OCI-LY7 (cell line): Measurements from ENCODE around the gene INTS1. TPM values are rescaled to one million over a fixed set of nuclear protein-coding genes. Genes with fewer than 3 reads are reported as not detected.

Experiments used
- BruUV-seq: library from RNA; stranded (reverse); fragments of 400-500 nt; replicated peaks from 2 replicates; lab custom pipeline; 2021; lab: Mats Ljungman, UMichigan
- CTCF ChIA-PET: fragments of 300-600 bp; sonication (Branson Sonifier 250); formaldehyde crosslinking; loops from one replicate; lab custom pipeline; 2022; ENCODE audit warnings: antibody characterized with exemption; ENCODE audit not compliant: unreplicated experiment; lab: Charles Lee
- POLR2A ChIA-PET: fragments of 300-600 bp; sonication (Branson Sonifier 250); formaldehyde crosslinking; loops from one replicate; lab custom pipeline; 2022; ENCODE audit warnings: antibody characterized with exemption; lab: Charles Lee
- DNase-seq: peaks from one replicate; pipeline ENCODE4 v3.0.0-alpha.2; 2015; ENCODE audit warnings: low spot score
- H2AFZ ChIP-seq: fragments of 200-600 bp; sonication (generic), shearing (Covaris generic); 2 replicates; pipeline ENCODE4 v1.6.1; 2014; ENCODE audit warnings: mild to moderate bottlenecking, antibody characterized with exemption, low read length, moderate library complexity
- H3K27ac ChIP-seq: fragments of 200-600 bp; sonication (generic); 2 replicates; pipeline ENCODE4 v1.5.1; 2014; ENCODE audit warnings: mixed run types, low read depth, mild to moderate bottlenecking, moderate library complexity, low read length, inconsistent platforms; ENCODE audit not compliant: poor library complexity, severe bottlenecking
- H3K36me3 ChIP-seq: fragments of 200-600 bp; sonication (generic); 2 replicates; pipeline ENCODE4 v1.6.1; 2014; ENCODE audit warnings: mild to moderate bottlenecking, antibody characterized with exemption, low read length, moderate library complexity, mixed read lengths; ENCODE audit not compliant: insufficient read depth
- H3K4me1 ChIP-seq: fragments of 200-600 bp; sonication (generic); 2 replicates; pipeline ENCODE4 v1.5.1; 2014; ENCODE audit warnings: mild to moderate bottlenecking, low read length; ENCODE audit not compliant: insufficient read depth, poor library complexity, severe bottlenecking
- H3K4me2 ChIP-seq: fragments of 200-600 bp; sonication (generic); 2 replicates; pipeline ENCODE4 v1.6.1; 2014; ENCODE audit warnings: mild to moderate bottlenecking, low read length
- H3K4me3 ChIP-seq: fragments of 200-600 bp; sonication (generic); 2 replicates; pipeline ENCODE4 v1.5.1; 2014; ENCODE audit warnings: mild to moderate bottlenecking, low read depth, low read length; ENCODE audit not compliant: poor library complexity, severe bottlenecking
- H3K79me2 ChIP-seq: fragments of 200-600 bp; sonication (generic); 2 replicates; pipeline ENCODE4 v1.6.1; 2016; ENCODE audit warnings: low read depth, mild to moderate bottlenecking, low read length, moderate library complexity, mixed read lengths; ENCODE audit not compliant: insufficient read depth
- H3K9me2 ChIP-seq: fragments of 200-600 bp; sonication (generic); 2 replicates; pipeline ENCODE4 v1.6.1; 2016; ENCODE audit warnings: mild to moderate bottlenecking, low read length, mixed read lengths; ENCODE audit not compliant: insufficient read depth
- H3K9me3 ChIP-seq: fragments of 200-600 bp; sonication (generic); 2 replicates; pipeline ENCODE4 v1.6.1; 2014; ENCODE audit warnings: mild to moderate bottlenecking, mixed run types, low read length, mixed read lengths
- H4K20me1 ChIP-seq: fragments of 200-600 bp; sonication (generic); 2 replicates; pipeline ENCODE4 v1.6.1; 2014; ENCODE audit warnings: mild to moderate bottlenecking, antibody characterized with exemption, low read length, moderate library complexity, mixed read lengths; ENCODE audit not compliant: insufficient read depth
- EZH2phosphoT487 ChIP-seq: fragments of 200-600 bp; sonication (generic); IDR thresholded peaks from 2 replicates; pipeline ENCODE4 v1.6.1; 2018; ENCODE audit warnings: low read depth, borderline replicate concordance, mild to moderate bottlenecking, mixed run types, antibody characterized with exemption, low read length, moderate library complexity, mixed read lengths
- intact Hi-C: fragments of 100-400 bp; cut with micrococcal nuclease; formaldehyde crosslinking; loops from one replicate; pipeline ENCODE4 v1.10.0; 2022; ENCODE audit not compliant: unreplicated experiment
- total RNA-seq, 2 experiments: library from RNA; depleted of rRNA in 1 of 2; stranded (reverse); fragments of >200 nt in 1 of 2; shearing (Covaris generic) in 1 of 2; gene quantifications; 2 replicates each; pipeline ENCODE4 v1.2.3, GENCODE V29; 2014 to 2022
- TF ChIP-seq, protein P1 (sequence below): fragments of 200-600 bp; sonication (generic); conservative IDR thresholded peaks from 2 replicates; pipeline ENCODE4 v1.5.1; 2014; ENCODE audit warnings: mild to moderate bottlenecking, antibody characterized with exemption, low read length, moderate library complexity, mixed read lengths

Gene INTS1
- total RNA-seq, 2 experiments from 2014 or later, result 83.6 to 188 TPM

GRCh38 chr7:1459512-1459892, 44.7 kb downstream of the INTS1 start:
- CTCF ChIA-PET, result no interaction called here
- no TSS peak for BruUV-seq
- Histone ChIP-seq H3K79me2 (no peaks in the 10 kb centered on the region), H3K4me2 (peak overlapping the region; percentile 86), H3K4me3 (peak overlapping the region; percentile 71), H4K20me1 (no peaks in the 10 kb centered on the region), H3K27ac (no peak overlapping the region), H3K4me1 (peaks cover 20% of the 10 kb centered on the region), H3K9me3 (no peaks in the 10 kb centered on the region), H3K9me2 (no peaks in the 10 kb centered on the region), H3K36me3 (no peaks in the 10 kb centered on the region), H2AFZ (0 out of 2 replicates have a peak overlapping the region, but pooled peaks have one; percentile 44)
- peak; percentile 98 for DNase-seq
- intact Hi-C loops, result loop anchor here (1.0 kb wide), 1 partner anchor 47 kb away; no protein-coding TSS in a partner anchor
- POLR2A ChIA-PET, result no interaction called here
- no peak for TF ChIP-seq EZH2phosphoT487
- TF ChIP-seq, protein P1, sequence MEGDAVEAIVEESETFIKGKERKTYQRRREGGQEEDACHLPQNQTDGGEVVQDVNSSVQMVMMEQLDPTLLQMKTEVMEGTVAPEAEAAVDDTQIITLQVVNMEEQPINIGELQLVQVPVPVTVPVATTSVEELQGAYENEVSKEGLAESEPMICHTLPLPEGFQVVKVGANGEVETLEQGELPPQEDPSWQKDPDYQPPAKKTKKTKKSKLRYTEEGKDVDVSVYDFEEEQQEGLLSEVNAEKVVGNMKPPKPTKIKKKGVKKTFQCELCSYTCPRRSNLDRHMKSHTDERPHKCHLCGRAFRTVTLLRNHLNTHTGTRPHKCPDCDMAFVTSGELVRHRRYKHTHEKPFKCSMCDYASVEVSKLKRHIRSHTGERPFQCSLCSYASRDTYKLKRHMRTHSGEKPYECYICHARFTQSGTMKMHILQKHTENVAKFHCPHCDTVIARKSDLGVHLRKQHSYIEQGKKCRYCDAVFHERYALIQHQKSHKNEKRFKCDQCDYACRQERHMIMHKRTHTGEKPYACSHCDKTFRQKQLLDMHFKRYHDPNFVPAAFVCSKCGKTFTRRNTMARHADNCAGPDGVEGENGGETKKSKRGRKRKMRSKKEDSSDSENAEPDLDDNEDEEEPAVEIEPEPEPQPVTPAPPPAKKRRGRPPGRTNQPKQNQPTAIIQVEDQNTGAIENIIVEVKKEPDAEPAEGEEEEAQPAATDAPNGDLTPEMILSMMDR, result no peak

GRCh38 chr7:1458683-1459511, 45.3 kb downstream of the INTS1 start, which contains the start of gene MICALL2:
MICALL2 (minus strand) TSS chr7:1459470; CDS start chr7:1459326, 144 bp downstream.
- no TSS peak for BruUV-seq
- peak; percentile 19 for DNase-seq
- H3K36me3 ChIP-seq, result no peaks in the 10 kb centered on the region
- no peaks in the 10 kb centered on the region for H3K9me3 ChIP-seq
- POLR2A ChIA-PET, result no interaction called here
- no peaks in the 10 kb centered on the region for H3K79me2 ChIP-seq
- peaks cover 20% of the 10 kb centered on the region for H3K4me1 ChIP-seq
- H3K9me2 ChIP-seq, result no peaks in the 10 kb centered on the region
- no peaks in the 10 kb centered on the region for H4K20me1 ChIP-seq
- H3K27ac ChIP-seq, result no peak within 1 kb of the TSS
- CTCF ChIA-PET, result no interaction called here
- H3K4me3 ChIP-seq, result peak within 1 kb of the TSS; percentile 71
- intact Hi-C loops, result loop anchor here (1.0 kb wide), 1 partner anchor 47 kb away; no protein-coding TSS in a partner anchor
- no peak for TF ChIP-seq EZH2phosphoT487
- peak within 1 kb of the TSS; percentile 86 for H3K4me2 ChIP-seq
- peak within 1 kb of the TSS; percentile 44; the same call in 1 of the 2 replicates for H2AFZ ChIP-seq

GRCh38 chr7:1457949-1458682, 46.1 kb downstream of the INTS1 start:
- ChIA-PET CTCF (no interaction called here), POLR2A (interaction anchor here (0.5 kb wide), 1 partner anchor 1142 kb away, joined by 5 read pairs; no protein-coding TSS in a partner anchor)
- no peaks in the 10 kb centered on the region for H3K79me2 ChIP-seq

More at GRCh38 chr7:1457949-1458682, 46.1 kb downstream of the INTS1 start:
- no TSS peak for BruUV-seq
- H3K4me2 ChIP-seq, result peak overlapping the region; percentile 86
- no peaks in the 10 kb centered on the region for H3K9me2 ChIP-seq
- H3K36me3 ChIP-seq, result no peaks in the 10 kb centered on the region
- H2AFZ ChIP-seq, result no peak overlapping the region
- peaks cover 20% of the 10 kb centered on the region for H3K4me1 ChIP-seq
- TF ChIP-seq, protein P1, result no peak
- no peak for TF ChIP-seq EZH2phosphoT487
- no peaks in the 10 kb centered on the region for H3K9me3 ChIP-seq
- no peaks in the 10 kb centered on the region for H4K20me1 ChIP-seq
- peak overlapping the region; percentile 71 for H3K4me3 ChIP-seq
- intact Hi-C loops, result no loop called here
- H3K27ac ChIP-seq, result no peak overlapping the region
- no peak for DNase-seq
